ENCODE results near the gene EXOC3L1.

Gene EXOC3L1

GRCh38 chr16:67177743-67178699 is 11.9 kb downstream of the EXOC3L1 start (continued):
- TF ChIP-seq TSHZ2 (CRISPR knock-in tag; IDR thresholded peaks at IDR 0.05), result no peak

- ATAC-seq, result no peak
- TF ChIP-seq TSHZ2 (CRISPR knock-in tag; IDR thresholded peaks at IDR 0.05), result no peak
- no peak for TF ChIP-seq ARNTL (CRISPR knock-in tag; IDR thresholded peaks at IDR 0.05; ENCODE audit: borderline replicate concordance, low read depth)
- no peak for TF ChIP-seq POU6F1 (CRISPR knock-in tag; IDR thresholded peaks at IDR 0.05; ENCODE audit: borderline replicate concordance, low read depth)
- no peak for TF ChIP-seq CREB5 (CRISPR knock-in tag; IDR thresholded peaks at IDR 0.05; ENCODE audit: low read depth)
- TF ChIP-seq ZNF565 (CRISPR knock-in tag; conservative IDR thresholded peaks at IDR 0.05; ENCODE audit: low read depth), result no peak
- no peak for TF ChIP-seq ZFP3 (CRISPR knock-in tag; IDR thresholded peaks at IDR 0.05)
- no peak for TF ChIP-seq BACH2 (CRISPR knock-in tag; IDR thresholded peaks at IDR 0.05; ENCODE audit: borderline replicate concordance)
- TF ChIP-seq CSDC2 (CRISPR knock-in tag; IDR thresholded peaks at IDR 0.05), result no peak
- no peak for TF ChIP-seq OSR1 (CRISPR knock-in tag; IDR thresholded peaks at IDR 0.05)
- TF ChIP-seq ESRRG (CRISPR knock-in tag; IDR thresholded peaks at IDR 0.05), result no peak
- no peak for TF ChIP-seq ZNF70 (CRISPR knock-in tag; IDR thresholded peaks at IDR 0.05)
- TF ChIP-seq GLIS3 (CRISPR knock-in tag; IDR thresholded peaks at IDR 0.05), result no peak
These were observed 13.3 kb downstream of the EXOC3L1 start for GRCh38 chr16:67176662-67177061.

- ATAC-seq, result no peak
- TF ChIP-seq TSHZ2 (CRISPR knock-in tag; IDR thresholded peaks at IDR 0.05), result no peak
- no peak for TF ChIP-seq ZNF8 (CRISPR knock-in tag; IDR thresholded peaks at IDR 0.05)
These were observed 15.2 kb downstream of the EXOC3L1 start for GRCh38 chr16:67174706-67175231.

Data from SK-N-SH treated with all-trans-retinoic acid at 6 μM for 48 hours (cell line).